ENCODE measurements around the gene LHX5. TPM values are rescaled to one million over a fixed set of nuclear protein-coding genes. Genes with fewer than 3 reads are reported as not detected.

The LHX5 gene
- total RNA-seq, 3 donors from 2014 or later (not counting 1 experiment from before 2014, with no cell fraction given), result not detected

DNA sequence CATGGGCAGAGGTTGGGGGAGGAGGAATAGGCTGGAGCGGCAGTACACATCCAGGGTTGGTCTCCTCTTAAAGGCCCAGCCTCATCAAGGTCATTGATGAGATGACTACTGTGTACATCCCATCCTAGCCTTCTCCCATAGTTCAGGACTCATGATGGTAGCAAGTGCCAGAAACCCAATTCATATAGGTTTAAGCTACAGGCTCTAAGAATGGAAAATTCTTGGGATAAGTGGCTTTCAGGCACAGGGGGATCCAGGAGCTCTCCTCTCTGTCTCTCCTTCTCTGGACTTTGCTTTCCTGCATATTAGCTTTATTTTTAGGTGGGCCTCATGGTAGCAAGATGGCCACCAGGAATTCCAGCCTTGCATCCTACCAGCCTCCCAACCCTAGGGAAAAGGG, 43.2 kb downstream of the LHX5 start:
- WGBS (ENCODE audit: insufficient coverage), result 100% methylated on average over 1 of the region's 1 CpG
- no peak overlapping the region for H3K27ac ChIP-seq (ENCODE audit: low read length)
- no peaks in the 10 kb centered on the region for H3K4me1 ChIP-seq (ENCODE audit: control insufficient read depth, insufficient read depth, low read length)
- no peak overlapping the region for H3K27ac Mint-ChIP-seq
- peaks cover 0 to 11% of the 10 kb centered on the region in 2 donors for H3K4me1 Mint-ChIP-seq
- peaks cover 0 to 7% of the 10 kb centered on the region in 2 donors for H3K27me3 Mint-ChIP-seq (ENCODE audit: low read depth in 2 of 2)
- no peak overlapping the region for H3K4me3 ChIP-seq (ENCODE audit: low read length)
- DNase-seq (no peak), ATAC-seq (no peak)
- intact Hi-C loops (cut with micrococcal nuclease), result no loop called here
- H3K9me3 ChIP-seq (ENCODE audit: control insufficient read depth, insufficient read depth, low read length), result no peaks in the 10 kb centered on the region
- H3K4me3 Mint-ChIP-seq, result no peak overlapping the region
- no peaks in the 10 kb centered on the region for H3K27me3 ChIP-seq (ENCODE audit: control insufficient read depth, insufficient read depth, low read length)
- TF ChIP-seq, protein P1, sequence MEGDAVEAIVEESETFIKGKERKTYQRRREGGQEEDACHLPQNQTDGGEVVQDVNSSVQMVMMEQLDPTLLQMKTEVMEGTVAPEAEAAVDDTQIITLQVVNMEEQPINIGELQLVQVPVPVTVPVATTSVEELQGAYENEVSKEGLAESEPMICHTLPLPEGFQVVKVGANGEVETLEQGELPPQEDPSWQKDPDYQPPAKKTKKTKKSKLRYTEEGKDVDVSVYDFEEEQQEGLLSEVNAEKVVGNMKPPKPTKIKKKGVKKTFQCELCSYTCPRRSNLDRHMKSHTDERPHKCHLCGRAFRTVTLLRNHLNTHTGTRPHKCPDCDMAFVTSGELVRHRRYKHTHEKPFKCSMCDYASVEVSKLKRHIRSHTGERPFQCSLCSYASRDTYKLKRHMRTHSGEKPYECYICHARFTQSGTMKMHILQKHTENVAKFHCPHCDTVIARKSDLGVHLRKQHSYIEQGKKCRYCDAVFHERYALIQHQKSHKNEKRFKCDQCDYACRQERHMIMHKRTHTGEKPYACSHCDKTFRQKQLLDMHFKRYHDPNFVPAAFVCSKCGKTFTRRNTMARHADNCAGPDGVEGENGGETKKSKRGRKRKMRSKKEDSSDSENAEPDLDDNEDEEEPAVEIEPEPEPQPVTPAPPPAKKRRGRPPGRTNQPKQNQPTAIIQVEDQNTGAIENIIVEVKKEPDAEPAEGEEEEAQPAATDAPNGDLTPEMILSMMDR (IDR thresholded peaks at IDR 0.05), result no peak
- no peaks in the 10 kb centered on the region for H3K36me3 Mint-ChIP-seq
- no peaks in the 10 kb centered on the region for H3K9me3 Mint-ChIP-seq
- no peaks in the 10 kb centered on the region for H3K36me3 ChIP-seq (ENCODE audit: control insufficient read depth, insufficient read depth, low read length)

DNA sequence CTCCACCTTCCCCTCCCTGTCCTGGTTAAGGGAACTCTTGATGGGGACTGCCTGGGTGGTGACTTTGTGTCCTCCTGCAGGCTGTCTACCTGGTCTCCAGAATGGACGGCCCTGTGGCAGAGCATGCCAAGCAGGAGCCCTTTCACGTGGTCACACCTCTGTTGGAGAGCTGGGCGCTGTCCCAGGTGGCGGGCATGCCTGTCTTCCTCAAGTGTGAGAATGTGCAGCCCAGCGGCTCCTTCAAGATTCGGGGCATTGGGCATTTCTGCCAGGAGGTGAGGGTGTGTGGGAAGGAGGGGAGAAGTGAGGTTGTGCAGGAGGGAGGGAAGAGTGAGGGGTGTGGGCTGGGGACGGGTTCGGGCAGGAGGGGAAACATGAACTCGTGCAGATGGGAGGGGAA, 43.8 kb downstream of the LHX5 start:
- 80% methylated on average over 9 of the region's 9 CpGs for WGBS (ENCODE audit: insufficient coverage)
- no peak overlapping the region for H3K4me3 Mint-ChIP-seq
- Histone ChIP-seq H3K4me1 (ENCODE audit: control insufficient read depth, insufficient read depth, low read length) (no peaks in the 10 kb centered on the region), H3K27ac (ENCODE audit: low read length) (no peak overlapping the region), H3K36me3 (ENCODE audit: control insufficient read depth, insufficient read depth, low read length) (no peaks in the 10 kb centered on the region), H3K27me3 (ENCODE audit: control insufficient read depth, insufficient read depth, low read length) (no peaks in the 10 kb centered on the region), H3K4me3 (ENCODE audit: low read length) (no peak overlapping the region), H3K9me3 (ENCODE audit: control insufficient read depth, insufficient read depth, low read length) (no peaks in the 10 kb centered on the region)
- ATAC-seq (no peak), DNase-seq (no peak)
- H3K4me1 Mint-ChIP-seq, result peaks cover 0 to 17% of the 10 kb centered on the region in 2 donors
- intact Hi-C loops (cut with micrococcal nuclease), result no loop called here
- no peak overlapping the region for H3K27ac Mint-ChIP-seq
- TF ChIP-seq, protein P1 (IDR thresholded peaks at IDR 0.05), result no peak
- peaks cover 0 to 7% of the 10 kb centered on the region in 2 donors for H3K27me3 Mint-ChIP-seq (ENCODE audit: low read depth in 2 of 2)
- no peaks in the 10 kb centered on the region for H3K36me3 Mint-ChIP-seq
- no peaks in the 10 kb centered on the region for H3K9me3 Mint-ChIP-seq

DNA sequence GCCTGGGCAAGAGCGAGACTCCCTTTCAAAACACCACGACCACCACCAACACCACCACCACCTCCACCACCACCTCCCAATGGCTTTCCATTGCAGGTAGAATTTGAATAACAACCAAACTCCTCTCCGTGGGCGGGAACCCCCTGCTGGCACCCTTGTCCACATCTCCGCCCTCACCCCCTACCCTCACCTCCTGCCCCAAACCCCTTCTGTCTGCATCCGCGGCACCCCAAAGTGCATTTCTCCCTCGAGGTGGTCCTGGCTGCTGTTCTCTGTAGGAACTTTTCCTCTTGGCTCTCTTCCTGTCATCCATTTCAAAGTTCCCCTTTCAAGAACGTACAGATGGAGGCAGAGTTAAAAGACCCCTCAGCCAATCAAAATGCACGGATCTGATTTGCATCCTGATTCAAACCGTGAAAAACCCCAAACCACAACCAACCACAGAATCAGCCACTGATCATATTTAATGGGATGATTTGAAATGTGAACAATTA, 45.7 kb downstream of the LHX5 start:
- DNase-seq, result no peak
- no peak overlapping the region for H3K27ac ChIP-seq (ENCODE audit: low read length)
- Mint-ChIP-seq H3K9me3 (no peaks in the 10 kb centered on the region), H3K27ac (no peak overlapping the region), H3K27me3 (ENCODE audit: low read depth in 2 of 2) (peaks cover 0 to 4% of the 10 kb centered on the region in 2 donors), H3K4me3 (no peak overlapping the region), H3K36me3 (no peaks in the 10 kb centered on the region), H3K4me1 (peaks cover 0 to 28% of the 10 kb centered on the region in 2 donors)
- no peaks in the 10 kb centered on the region for H3K36me3 ChIP-seq (ENCODE audit: control insufficient read depth, insufficient read depth, low read length)
- H3K27me3 ChIP-seq (ENCODE audit: control insufficient read depth, insufficient read depth, low read length), result no peaks in the 10 kb centered on the region
- no peaks in the 10 kb centered on the region for H3K9me3 ChIP-seq (ENCODE audit: control insufficient read depth, insufficient read depth, low read length)
- 50% methylated on average over 10 of the region's 11 CpGs for WGBS (ENCODE audit: insufficient coverage)
- ATAC-seq, result no peak
- H3K4me1 ChIP-seq (ENCODE audit: control insufficient read depth, insufficient read depth, low read length), result peaks cover 13% of the 10 kb centered on the region
- no peak overlapping the region for H3K4me3 ChIP-seq (ENCODE audit: low read length)
- intact Hi-C loops (cut with micrococcal nuclease), result no loop called here
- TF ChIP-seq, protein P1 (IDR thresholded peaks at IDR 0.05), result no peak

Data from natural killer cell (primary cell).